ENCODE data around the gene ZRSR2. TPM values are rescaled to one million over a fixed set of nuclear protein-coding genes. Genes with fewer than 3 reads are reported as not detected.
"Not testable (repeated sequence)": the region's sequence is repeated elsewhere in the genome, so short reads cannot be mapped to it uniquely, and the experiment has no call there.

ZRSR2 gene
- total RNA-seq, 4 donors from 2014 or later, result 5.6 to 8.8 (median 7.0) TPM

- TF ChIP-seq CTCF (IDR thresholded peaks at IDR 0.05), result no peak
- no peak for ATAC-seq (ENCODE audit: low FRiP score)
- no peak for DNase-seq (ENCODE audit: low spot score)
These were observed 40.4 kb upstream of the ZRSR2 start for GRCh38 chrX:15749642-15750610.

- TF ChIP-seq CTCF (IDR thresholded peaks at IDR 0.05), result no peak
- DNase-seq (ENCODE audit: low spot score) (no peak), ATAC-seq (ENCODE audit: low FRiP score) (no peak)
These were observed 39.6 kb upstream of the ZRSR2 start for GRCh38 chrX:15750611-15751154.

GRCh38 chrX:15751155-15751819 lies 39.0 kb upstream of the ZRSR2 start:
- no peak for ATAC-seq (ENCODE audit: low FRiP score)

GRCh38 chrX:15755091-15755490 lies 35.2 kb upstream of the ZRSR2 start:
- no peak for TF ChIP-seq CTCF (IDR thresholded peaks at IDR 0.05)
- no peak for ATAC-seq (ENCODE audit: low FRiP score)

More at GRCh38 chrX:15751155-15751819, 39.0 kb upstream of the ZRSR2 start:
- no peak for DNase-seq (ENCODE audit: low spot score)
- no peak for TF ChIP-seq CTCF (IDR thresholded peaks at IDR 0.05)

GRCh38 chrX:15758140-15758539 lies 32.1 kb upstream of the ZRSR2 start:
- no peak for TF ChIP-seq CTCF (IDR thresholded peaks at IDR 0.05)
- DNase-seq (ENCODE audit: low spot score), result no peak
- no peak for ATAC-seq (ENCODE audit: low FRiP score)

More at GRCh38 chrX:15755091-15755490, 35.2 kb upstream of the ZRSR2 start:
- DNase-seq (ENCODE audit: low spot score), result no peak

GRCh38 chrX:15759886-15760285 lies 30.4 kb upstream of the ZRSR2 start:
- not testable (repeated sequence) for ATAC-seq (ENCODE audit: low FRiP score); DNase-seq (ENCODE audit: low spot score)

- DNase-seq (ENCODE audit: low spot score) (no peak), ATAC-seq (ENCODE audit: low FRiP score) (no peak)
- no peak for TF ChIP-seq CTCF (IDR thresholded peaks at IDR 0.05)
These were observed 28.6 kb upstream of the ZRSR2 start for GRCh38 chrX:15761564-15762191.

Measured in omental fat pad (tissue), 4 donors.